Activated CD4-positive, alpha-beta T cell treated with anti-CD3 and anti-CD28 coated beads for 48 hours (primary cell): ENCODE data around the gene TPH2.

Experiments used
- DNase-seq: peaks from one replicate; pipeline ENCODE4 v3.0.0-alpha.2; 2020

Gene TPH2

GRCh38 chr12:71967211-71967610 lies 28.6 kb downstream of the TPH2 start:
- DNase-seq = no peak

DNA sequence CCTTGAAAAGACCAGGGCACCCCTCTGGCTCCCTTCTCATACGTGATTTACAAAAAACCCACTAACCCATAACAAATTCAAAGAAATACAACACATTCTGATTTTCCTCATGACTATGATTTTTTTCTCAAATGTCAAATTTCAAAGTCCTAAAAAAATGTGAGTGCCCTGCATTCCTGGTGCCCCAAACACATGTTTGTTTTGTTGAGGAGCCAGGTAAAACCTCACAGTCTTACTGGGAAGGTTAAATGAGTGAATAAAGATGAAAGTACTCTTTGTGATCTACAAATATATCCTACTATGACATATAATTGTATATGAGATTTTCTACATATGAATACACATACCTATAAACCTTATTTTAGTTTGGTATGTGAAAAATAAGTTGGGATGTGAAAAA lies 30.7 kb downstream of the TPH2 start:
- no peak for DNase-seq

GRCh38 chr12:71970031-71970430 lies 31.4 kb downstream of the TPH2 start:
- no peak for DNase-seq

GRCh38 chr12:71972441-71973074 lies 33.9 kb downstream of the TPH2 start:
- no peak for DNase-seq

- no peak for DNase-seq
Observed at GRCh38 chr12:71973687-71974086, 35.0 kb downstream of the TPH2 start.

DNA sequence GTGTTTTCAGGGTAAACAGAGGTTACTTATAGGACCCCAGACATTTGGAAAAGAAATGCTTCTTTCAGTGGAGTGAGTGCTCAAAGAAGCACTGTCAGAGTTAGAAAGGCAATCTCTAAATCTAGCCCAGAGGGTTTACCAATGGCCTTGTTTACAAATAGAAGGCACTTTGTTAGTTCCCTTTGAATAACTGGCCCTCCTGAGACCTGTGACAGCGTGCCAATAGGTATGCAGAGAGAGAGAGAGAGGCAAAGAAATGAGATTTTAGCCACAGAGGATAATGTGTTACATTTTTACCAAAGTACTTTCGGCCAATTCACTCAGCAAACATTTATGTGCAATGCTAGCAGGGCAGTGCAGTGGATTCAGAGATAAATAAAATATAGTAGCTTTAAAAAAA lies 41.9 kb downstream of the TPH2 start:
- no peak for DNase-seq

GRCh38 chr12:71981149-71981548 lies 42.5 kb downstream of the TPH2 start:
- no peak for DNase-seq

- no peak for DNase-seq
Observed at GRCh38 chr12:71994715-71995114, 56.1 kb downstream of the TPH2 start.

- DNase-seq = no peak
Observed at GRCh38 chr12:71999795-72000194, 61.1 kb downstream of the TPH2 start.

DNA sequence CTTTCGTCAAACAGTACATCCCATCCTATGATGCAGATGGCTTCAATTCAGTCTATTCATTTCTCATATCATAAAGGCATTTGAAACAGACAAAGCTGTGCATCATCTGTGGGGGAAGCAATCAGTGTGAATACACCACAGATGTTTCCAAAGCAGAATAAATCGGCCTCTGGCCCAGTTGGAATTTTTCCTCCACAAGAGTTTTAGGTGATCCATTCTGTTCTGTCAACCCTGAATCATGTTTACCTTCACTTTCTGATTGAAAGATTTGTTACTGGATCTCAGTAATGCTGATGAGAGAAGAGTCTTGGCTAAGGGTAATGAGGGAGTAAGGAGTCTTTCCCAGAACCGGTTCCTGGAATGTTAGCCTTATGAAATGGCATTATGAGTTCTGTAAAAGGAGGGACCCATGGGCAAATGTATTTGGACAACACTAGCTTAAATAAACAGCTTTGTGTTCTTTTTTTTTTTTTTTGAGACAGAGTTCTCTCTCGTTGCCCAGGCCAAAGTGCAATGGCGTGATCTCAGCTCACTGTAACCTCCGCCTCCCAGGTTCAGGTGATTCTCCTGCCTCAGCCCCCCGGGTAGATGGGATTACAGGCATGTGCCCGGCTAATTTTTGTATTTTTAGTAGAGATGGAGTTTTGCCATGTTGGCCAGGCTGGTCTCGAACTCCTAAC lies 62.5 kb downstream of the TPH2 start:
- no peak for DNase-seq

- no peak for DNase-seq
Observed at GRCh38 chr12:72006766-72007165, 68.1 kb downstream of the TPH2 start.

GRCh38 chr12:72010356-72010755 lies 71.7 kb downstream of the TPH2 start:
- no peak for DNase-seq

- no peak for DNase-seq
Observed at GRCh38 chr12:72011374-72011773, 72.7 kb downstream of the TPH2 start.

DNA sequence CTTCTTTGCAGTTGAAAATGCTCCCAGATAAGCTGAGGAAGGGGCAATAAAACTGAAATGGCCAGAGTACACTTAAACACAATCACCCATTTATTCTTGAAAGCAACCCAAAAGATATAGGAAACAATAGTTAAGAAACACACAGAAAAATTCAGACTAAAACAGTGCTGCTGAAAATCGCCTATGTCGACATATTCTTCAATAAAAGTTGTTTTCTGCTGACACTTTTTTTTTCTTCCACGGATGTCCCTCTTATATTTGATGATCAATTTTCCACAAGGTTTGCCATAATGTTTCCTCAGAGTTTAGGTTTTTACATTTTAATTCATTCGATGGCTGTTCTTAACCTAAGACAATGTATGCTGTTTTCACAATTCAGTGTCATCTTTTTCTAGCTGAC lies 74.2 kb downstream of the TPH2 start:
- no peak for DNase-seq

DNA sequence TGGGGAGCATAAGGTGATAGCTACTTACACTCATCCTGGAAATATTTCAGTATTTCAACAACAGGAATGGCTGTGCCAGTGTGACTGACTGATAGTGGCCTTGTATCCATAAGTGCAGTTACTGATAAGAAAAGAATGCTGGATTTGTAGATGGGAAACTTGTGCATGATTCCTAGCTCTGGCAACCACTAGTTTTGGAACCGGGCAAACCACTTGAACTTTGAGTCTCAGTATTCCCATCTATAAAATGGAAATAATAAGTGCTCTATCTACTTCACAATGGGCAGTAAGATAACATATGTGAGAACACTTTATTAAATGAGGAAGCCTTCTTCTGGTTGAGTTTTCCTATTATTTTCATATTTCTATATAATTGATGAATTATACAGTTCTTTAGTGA lies 77.2 kb downstream of the TPH2 start:
- DNase-seq = no peak

DNA sequence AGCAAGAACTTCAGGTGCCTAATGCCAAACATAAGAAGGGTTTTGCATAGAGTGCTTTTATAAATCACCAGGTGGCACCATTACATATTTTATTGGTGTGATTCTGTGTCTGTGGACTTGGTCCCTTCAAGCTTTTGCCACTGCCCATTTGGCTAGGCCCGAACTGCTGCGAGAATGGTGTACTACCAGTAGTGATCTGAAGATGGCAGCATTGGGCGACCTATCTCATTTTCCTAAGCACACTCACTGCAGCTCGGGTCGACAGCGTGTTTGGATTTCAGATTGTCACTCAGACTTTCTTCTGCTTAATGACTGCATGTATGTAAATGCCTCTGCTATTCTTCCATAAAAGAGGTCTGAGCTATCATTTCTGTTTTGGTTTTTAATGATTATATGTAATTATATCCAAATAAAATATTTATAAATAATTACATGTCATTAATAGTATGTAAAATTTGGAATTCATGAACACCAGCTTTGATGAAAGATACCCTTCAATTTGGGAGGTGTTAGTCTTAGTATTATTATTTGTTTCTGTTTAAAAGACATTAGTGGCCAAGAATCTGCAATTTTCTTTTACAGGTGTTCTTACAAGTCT lies 78.5 kb downstream of the TPH2 start:
- DNase-seq = peak; percentile 74

- no peak for DNase-seq
Observed at GRCh38 chr12:72018036-72018435, 79.4 kb downstream of the TPH2 start.

DNA sequence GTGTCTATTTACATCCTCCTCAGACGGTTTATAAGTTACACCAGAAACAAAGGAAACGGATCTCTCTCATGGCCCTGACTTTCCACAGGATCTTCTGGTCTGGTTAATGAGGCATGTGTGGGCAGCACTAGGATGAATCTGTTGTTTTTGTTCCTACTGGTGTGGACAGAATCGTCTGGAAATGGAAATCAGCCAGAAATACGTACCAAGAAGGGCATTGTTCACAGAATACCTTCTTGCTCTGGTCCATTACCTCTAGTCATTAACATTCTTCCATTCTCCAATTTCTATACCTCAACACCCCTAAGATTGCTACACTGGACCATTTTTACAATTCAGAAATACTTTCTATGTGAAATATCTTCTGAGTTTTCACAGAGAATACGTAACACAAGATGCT lies 86.0 kb downstream of the TPH2 start:
- DNase-seq = no peak

DNA sequence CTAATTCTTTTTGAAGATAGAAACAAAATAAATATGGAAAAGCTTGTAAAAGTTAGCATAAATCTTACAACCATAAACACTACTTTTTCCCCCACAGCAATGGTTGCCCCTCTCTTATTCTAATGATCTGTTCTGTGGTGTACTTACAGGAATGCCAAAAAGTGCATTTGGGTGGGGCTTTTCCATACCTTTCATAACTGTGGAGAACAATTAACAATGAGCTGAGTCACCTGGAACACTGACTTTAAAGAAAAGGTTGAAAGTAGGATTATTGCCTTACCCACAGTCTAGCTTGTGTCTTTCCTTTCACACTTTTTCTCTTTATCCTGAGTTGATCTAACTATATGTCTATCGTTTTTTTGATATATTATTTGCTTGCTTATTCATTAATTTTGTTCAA lies 86.9 kb downstream of the TPH2 start:
- DNase-seq = no peak

- DNase-seq = no peak
Observed at GRCh38 chr12:72028966-72029365, 90.3 kb downstream of the TPH2 start.

GRCh38 chr12:72030277-72030676 lies 91.6 kb downstream of the TPH2 start:
- no peak for DNase-seq

GRCh38 chr12:72031066-72031465 lies 92.4 kb downstream of the TPH2 start:
- DNase-seq = no peak

DNA sequence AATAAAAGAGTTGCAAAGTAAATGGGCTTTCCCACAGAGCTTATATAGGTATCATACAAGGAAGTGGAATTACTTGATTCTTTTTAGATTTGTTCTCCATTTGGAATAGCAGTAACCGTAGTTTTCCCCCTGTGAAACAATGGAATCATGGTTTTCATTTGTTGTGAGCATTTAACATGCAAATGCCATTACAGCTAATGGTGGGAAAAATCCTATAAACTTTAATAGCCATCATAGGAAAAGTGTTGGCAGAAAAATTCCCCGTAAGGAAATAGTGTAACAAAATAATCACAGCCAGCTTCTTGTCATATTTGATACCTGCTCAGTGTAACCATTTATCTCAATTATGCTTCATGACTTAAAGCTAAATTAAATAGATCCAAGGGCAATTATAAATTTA lies 95.3 kb downstream of the TPH2 start:
- DNase-seq = no peak

- no peak for DNase-seq
Observed at GRCh38 chr12:72035625-72036024, 97.0 kb downstream of the TPH2 start.

GRCh38 chr12:72036393-72036792 lies 97.7 kb downstream of the TPH2 start:
- DNase-seq = no peak
